ENCODE results near the gene INSM2.

Gene INSM2

DNA sequence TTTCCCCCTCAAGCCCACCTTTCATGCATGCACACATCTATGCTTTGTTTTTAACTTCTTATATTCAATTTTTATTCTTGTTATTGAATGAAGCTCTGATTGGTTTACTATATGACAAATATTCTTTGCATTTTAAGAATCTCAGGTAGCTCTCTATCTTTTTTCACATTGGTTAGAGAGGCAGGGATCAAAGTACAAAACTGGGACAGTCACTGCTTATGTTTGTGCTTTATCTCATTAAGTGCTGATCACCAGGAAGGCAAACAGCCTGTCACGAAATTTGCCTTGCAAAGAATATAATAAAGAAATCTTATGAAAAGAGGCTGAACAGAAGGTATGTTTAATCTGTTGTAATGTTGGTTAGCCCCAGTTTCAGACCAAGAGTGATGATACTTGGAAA, 29.7 kb upstream of the INSM2 start:
- TF ChIP-seq, protein P1, sequence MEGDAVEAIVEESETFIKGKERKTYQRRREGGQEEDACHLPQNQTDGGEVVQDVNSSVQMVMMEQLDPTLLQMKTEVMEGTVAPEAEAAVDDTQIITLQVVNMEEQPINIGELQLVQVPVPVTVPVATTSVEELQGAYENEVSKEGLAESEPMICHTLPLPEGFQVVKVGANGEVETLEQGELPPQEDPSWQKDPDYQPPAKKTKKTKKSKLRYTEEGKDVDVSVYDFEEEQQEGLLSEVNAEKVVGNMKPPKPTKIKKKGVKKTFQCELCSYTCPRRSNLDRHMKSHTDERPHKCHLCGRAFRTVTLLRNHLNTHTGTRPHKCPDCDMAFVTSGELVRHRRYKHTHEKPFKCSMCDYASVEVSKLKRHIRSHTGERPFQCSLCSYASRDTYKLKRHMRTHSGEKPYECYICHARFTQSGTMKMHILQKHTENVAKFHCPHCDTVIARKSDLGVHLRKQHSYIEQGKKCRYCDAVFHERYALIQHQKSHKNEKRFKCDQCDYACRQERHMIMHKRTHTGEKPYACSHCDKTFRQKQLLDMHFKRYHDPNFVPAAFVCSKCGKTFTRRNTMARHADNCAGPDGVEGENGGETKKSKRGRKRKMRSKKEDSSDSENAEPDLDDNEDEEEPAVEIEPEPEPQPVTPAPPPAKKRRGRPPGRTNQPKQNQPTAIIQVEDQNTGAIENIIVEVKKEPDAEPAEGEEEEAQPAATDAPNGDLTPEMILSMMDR (IDR thresholded peaks at IDR 0.05), result no peak
- peaks cover 5% of the 10 kb centered on the region for H3K9me3 Mint-ChIP-seq
- DNase-seq, result no peak
- H3K36me3 Mint-ChIP-seq (ENCODE audit: low read depth), result no peaks in the 10 kb centered on the region
- H3K4me1 Mint-ChIP-seq, result no peaks in the 10 kb centered on the region
- peaks cover 15% of the 10 kb centered on the region for H3K27me3 Mint-ChIP-seq (ENCODE audit: low read depth, poor library complexity)
- no peak overlapping the region for H3K27ac Mint-ChIP-seq
- no peak overlapping the region for H3K4me3 Mint-ChIP-seq

DNA sequence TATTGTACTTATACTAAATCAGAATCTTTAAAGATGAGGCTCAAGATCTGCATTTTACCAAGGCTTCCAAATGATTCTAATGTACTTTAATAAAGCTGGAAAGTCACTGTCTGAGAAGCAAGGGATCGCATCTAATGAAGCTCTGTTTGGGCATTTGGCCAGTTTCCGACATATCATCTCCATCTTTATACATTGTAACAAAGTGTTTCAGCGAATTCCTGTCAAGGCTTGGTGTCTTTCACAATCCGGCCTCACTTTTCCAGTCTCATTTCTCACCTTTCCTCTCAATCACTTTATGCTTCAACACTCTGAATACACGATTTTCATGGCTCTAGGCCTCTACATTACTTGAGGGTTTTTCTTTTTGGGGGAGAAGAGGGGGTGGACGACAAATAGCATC, 27.5 kb upstream of the INSM2 start:
- Mint-ChIP-seq H3K36me3 (ENCODE audit: low read depth) (no peaks in the 10 kb centered on the region), H3K4me1 (no peaks in the 10 kb centered on the region), H3K27me3 (ENCODE audit: low read depth, poor library complexity) (peaks cover 12% of the 10 kb centered on the region), H3K27ac (no peak overlapping the region), H3K4me3 (no peak overlapping the region), H3K9me3 (no peaks in the 10 kb centered on the region)
- TF ChIP-seq, protein P1 (IDR thresholded peaks at IDR 0.05), result no peak
- no peak for DNase-seq

DNA sequence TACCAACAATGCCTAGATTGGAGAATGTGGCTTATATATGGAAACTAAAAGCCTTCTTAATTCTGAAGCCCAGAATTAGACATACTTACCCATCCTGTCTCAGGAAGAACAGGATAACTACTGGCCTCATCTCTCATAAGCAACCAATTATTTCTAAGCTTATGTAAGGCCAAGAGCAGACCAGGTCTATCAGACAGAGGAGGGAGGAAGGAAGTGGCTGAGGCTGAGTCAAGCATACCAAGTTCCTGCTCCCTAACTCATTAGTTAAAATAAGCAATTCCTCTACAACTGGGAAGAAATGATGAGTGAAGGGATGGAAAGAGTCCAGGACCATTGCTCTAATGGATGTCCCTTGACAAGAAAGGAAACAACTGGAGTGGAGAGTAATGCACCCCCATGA, 27.0 kb upstream of the INSM2 start:
- H3K27ac Mint-ChIP-seq, result no peak overlapping the region
- peaks cover 2% of the 10 kb centered on the region for H3K9me3 Mint-ChIP-seq
- TF ChIP-seq, protein P1 (IDR thresholded peaks at IDR 0.05), result no peak
- peaks cover 15% of the 10 kb centered on the region for H3K27me3 Mint-ChIP-seq (ENCODE audit: low read depth, poor library complexity)
- DNase-seq, result no peak
- no peaks in the 10 kb centered on the region for H3K4me1 Mint-ChIP-seq
- H3K36me3 Mint-ChIP-seq (ENCODE audit: low read depth), result no peaks in the 10 kb centered on the region
- no peak overlapping the region for H3K4me3 Mint-ChIP-seq

DNA sequence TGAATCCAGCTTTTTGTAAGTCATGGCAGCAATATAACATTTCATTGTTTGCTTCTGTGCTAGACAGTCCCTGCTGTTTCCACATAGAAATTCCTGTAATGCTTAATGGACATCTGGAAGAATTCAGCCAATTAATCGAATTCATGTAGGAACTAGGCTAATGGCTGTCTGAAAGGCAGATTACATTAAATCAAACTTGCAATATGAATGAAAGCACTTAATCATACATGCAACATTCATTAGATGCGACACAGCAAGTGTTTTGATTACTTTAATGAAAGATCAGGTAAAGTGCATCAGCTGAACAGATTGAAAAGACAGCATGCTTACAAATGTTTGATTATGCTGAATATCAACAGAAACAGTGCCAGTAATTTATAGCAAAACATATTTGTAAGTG, 24.1 kb upstream of the INSM2 start:
- peaks cover 8% of the 10 kb centered on the region for H3K27me3 Mint-ChIP-seq (ENCODE audit: low read depth, poor library complexity)

DNA sequence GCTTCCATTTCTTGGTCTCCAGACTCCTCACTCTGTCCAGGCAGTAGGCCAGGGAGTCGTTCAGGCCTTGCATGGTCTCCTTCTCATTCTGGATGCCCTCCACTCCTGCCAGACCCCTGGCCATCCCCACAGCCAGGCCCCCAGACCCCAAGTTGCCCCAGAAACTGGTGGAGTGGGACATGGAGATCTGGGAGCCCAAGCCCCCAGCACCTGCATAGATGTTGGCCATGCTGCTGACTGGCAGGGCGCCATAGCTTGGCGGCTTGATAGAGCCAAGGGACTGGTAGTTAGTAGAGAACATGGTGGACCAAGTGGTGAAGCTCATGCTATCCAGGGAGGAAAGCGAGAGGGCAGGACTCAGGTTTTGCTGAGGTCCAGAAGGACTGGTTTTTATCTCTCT, 21.2 kb upstream of the INSM2 start:
- TF ChIP-seq, protein P1 (IDR thresholded peaks at IDR 0.05), result no peak
- Mint-ChIP-seq H3K27me3 (ENCODE audit: low read depth, poor library complexity) (peaks cover 5% of the 10 kb centered on the region), H3K9me3 (peaks cover 4% of the 10 kb centered on the region), H3K4me1 (no peaks in the 10 kb centered on the region), H3K27ac (no peak overlapping the region), H3K4me3 (no peak overlapping the region), H3K36me3 (ENCODE audit: low read depth) (no peaks in the 10 kb centered on the region)
- DNase-seq, result no peak

More for the DNA sequence above, 24.1 kb upstream of the INSM2 start:
- Mint-ChIP-seq H3K36me3 (ENCODE audit: low read depth) (no peaks in the 10 kb centered on the region), H3K9me3 (peaks cover 4% of the 10 kb centered on the region), H3K27ac (no peak overlapping the region), H3K4me1 (no peaks in the 10 kb centered on the region), H3K4me3 (no peak overlapping the region)
- no peak for DNase-seq
- TF ChIP-seq, protein P1 (IDR thresholded peaks at IDR 0.05), result no peak

DNA sequence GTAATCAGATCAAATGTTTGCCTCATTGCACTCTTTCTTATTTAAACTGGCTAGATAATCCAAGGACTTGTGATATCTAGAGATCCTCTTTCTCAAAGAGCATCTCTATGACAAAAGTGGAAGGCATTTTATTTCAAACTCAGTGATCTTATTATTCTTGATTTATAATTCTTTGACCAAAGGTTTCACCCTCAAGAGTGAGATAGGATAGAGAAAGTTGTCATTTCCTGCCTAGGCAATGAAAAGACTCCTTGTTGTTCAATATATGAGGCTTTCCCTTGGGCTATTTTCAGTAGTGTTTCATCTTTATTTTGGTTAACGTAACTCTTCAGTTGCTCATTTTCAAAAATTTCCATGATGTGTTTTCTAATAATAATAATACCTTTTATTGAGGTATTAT, 18.0 kb upstream of the INSM2 start:
- TF ChIP-seq, protein P1 (IDR thresholded peaks at IDR 0.05), result no peak
- Mint-ChIP-seq H3K4me3 (no peak overlapping the region), H3K27ac (no peak overlapping the region), H3K4me1 (no peaks in the 10 kb centered on the region), H3K36me3 (ENCODE audit: low read depth) (no peaks in the 10 kb centered on the region), H3K9me3 (peaks cover 4% of the 10 kb centered on the region), H3K27me3 (ENCODE audit: low read depth, poor library complexity) (peaks cover 5% of the 10 kb centered on the region)
- no peak for DNase-seq

Data from nephron progenitor cell (in vitro differentiated cells).